Lung (tissue), 12 donors: ENCODE data around the gene GALNT10. TPM values are rescaled to one million over a fixed set of nuclear protein-coding genes. Genes with fewer than 3 reads are reported as not detected.

Experiments
- ATAC-seq: fragments of 200-7000 bp; cut with Tn5 transposase; one replicate; pipeline ENCODE4 v1.9.1; 2020; ENCODE audit warnings: moderate number of reproducible peaks; ENCODE audit not compliant: insufficient read depth, low FRiP score
- DNase-seq, 3 donors: peaks; one replicate each; pipeline ENCODE4 v3.0.0-alpha.2; 2013 to 2017
- H3K27ac ChIP-seq, 2 donors: one replicate each; pipeline ENCODE4 v1.5.1; 2013; ENCODE audit warnings: mild to moderate bottlenecking in 2 of 2, moderate library complexity in 2 of 2, control low read depth in 1 of 2, inconsistent platforms in 1 of 2, low read depth in 1 of 2, low read length in 1 of 2
- H3K27me3 ChIP-seq, 3 donors: one replicate each; pipeline ENCODE4 v1.5.1; 2013; ENCODE audit warnings: low read length in 2 of 3; ENCODE audit not compliant: control insufficient read depth in 3 of 3, insufficient read depth in 3 of 3
- H3K36me3 ChIP-seq, 4 donors: one replicate each; pipeline ENCODE4 v1.5.1; 2013; ENCODE audit warnings: low read length in 4 of 4, mild to moderate bottlenecking in 1 of 4, moderate library complexity in 1 of 4; ENCODE audit not compliant: control insufficient read depth in 4 of 4, insufficient read depth in 4 of 4
- H3K4me1 ChIP-seq, 5 donors: one replicate each; pipeline ENCODE4 v1.5.1; 2013; ENCODE audit warnings: low read length in 5 of 5, mild to moderate bottlenecking in 2 of 5, moderate library complexity in 1 of 5; ENCODE audit not compliant: control insufficient read depth in 5 of 5, insufficient read depth in 5 of 5
- H3K4me3 ChIP-seq: one replicate; pipeline ENCODE4 v1.5.1; 2013; ENCODE audit warnings: mild to moderate bottlenecking, control low read depth, moderate library complexity
- H3K9ac ChIP-seq, 2 donors: one replicate each; pipeline ENCODE4 v1.5.1; 2013; ENCODE audit warnings: low read length in 2 of 2, control low read depth in 1 of 2; ENCODE audit not compliant: insufficient read depth in 1 of 2
- H3K9me3 ChIP-seq, 4 donors: one replicate each; pipeline ENCODE4 v1.5.1; 2013; ENCODE audit warnings: low read length in 3 of 4, mild to moderate bottlenecking in 1 of 4, moderate library complexity in 1 of 4; ENCODE audit not compliant: control insufficient read depth in 4 of 4, insufficient read depth in 3 of 4
- WGBS, 2 donors: extraction: QIAGEN DNeasy Blood & Tissue Kit; methylation state at CpG; one replicate each; pipeline ENCODE4 v1.1.7; 2013; 5-methylcytosine and 5-hydroxymethylcytosine counted together
- polyA plus RNA-seq, 2 donors: library from polyadenylated mRNA; stranded (reverse); fragments of 200-250 nt; gene quantifications; one replicate each; pipeline ENCODE4 v1.2.1, GENCODE V29; 2013
- total RNA-seq, 2 donors: library from RNA; depleted of rRNA in 1 of 2; stranded (reverse); fragments of >200 nt in 1 of 2; gene quantifications; one replicate each; pipeline ENCODE4 v1.2.1, GENCODE V29; 2014 to 2021
- TF ChIP-seq, protein P1 (sequence below): IDR thresholded peaks from 2 replicates; pipeline ENCODE4 v1.5.1; 2012; ENCODE audit warnings: mild to moderate bottlenecking; ENCODE audit errors: control extremely low read depth, extremely low read depth
- donor health status: control.
- donor health status: control.
- donor health status: Bipolar disorder and iron deficiency.
- donor health status: healthy.
- donor health status: DM: yes; HTN: yes; CAD: no.

The GALNT10 gene
- total and polyA plus RNA-seq, 4 donors = 9.0 to 70.2 (median 22.0) TPM

DNA sequence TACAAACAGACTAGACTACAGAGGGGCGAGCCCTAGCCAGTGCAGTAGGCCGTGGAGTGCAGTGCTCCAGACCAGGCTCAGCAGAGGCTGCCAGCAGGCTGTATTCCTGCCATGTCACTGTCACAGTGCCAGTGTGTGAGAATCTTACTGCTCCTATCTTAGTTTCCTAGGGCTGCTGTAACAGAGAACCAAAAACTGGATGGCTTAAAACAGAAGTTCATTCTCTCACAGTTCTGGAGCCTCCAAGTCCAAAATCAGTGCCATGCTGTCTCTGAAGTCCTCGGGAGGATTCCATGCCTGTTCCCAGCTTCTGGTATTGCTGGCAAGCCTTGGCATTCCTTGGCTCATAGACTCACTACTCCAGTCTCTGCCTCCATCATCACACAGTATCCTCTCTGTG, 180.3 kb downstream of the GALNT10 start:
- Histone ChIP-seq H3K27ac (no peak overlapping the region), H3K4me1 (peaks cover 2 to 13% (median 4%) of the 10 kb centered on the region in 5 donors), H3K4me3 (no peak overlapping the region), H3K27me3 (no peaks in the 10 kb centered on the region), H3K36me3 (peaks cover 0 to 2% (median 0%) of the 10 kb centered on the region in 4 donors), H3K9ac (no peak overlapping the region), H3K9me3 (no peaks in the 10 kb centered on the region)
- ATAC-seq (no peak), DNase-seq (no peak)
- 82 to 88% methylated on average over 3 of the region's 3 CpGs for WGBS, 2 donors
- TF ChIP-seq, protein P1, sequence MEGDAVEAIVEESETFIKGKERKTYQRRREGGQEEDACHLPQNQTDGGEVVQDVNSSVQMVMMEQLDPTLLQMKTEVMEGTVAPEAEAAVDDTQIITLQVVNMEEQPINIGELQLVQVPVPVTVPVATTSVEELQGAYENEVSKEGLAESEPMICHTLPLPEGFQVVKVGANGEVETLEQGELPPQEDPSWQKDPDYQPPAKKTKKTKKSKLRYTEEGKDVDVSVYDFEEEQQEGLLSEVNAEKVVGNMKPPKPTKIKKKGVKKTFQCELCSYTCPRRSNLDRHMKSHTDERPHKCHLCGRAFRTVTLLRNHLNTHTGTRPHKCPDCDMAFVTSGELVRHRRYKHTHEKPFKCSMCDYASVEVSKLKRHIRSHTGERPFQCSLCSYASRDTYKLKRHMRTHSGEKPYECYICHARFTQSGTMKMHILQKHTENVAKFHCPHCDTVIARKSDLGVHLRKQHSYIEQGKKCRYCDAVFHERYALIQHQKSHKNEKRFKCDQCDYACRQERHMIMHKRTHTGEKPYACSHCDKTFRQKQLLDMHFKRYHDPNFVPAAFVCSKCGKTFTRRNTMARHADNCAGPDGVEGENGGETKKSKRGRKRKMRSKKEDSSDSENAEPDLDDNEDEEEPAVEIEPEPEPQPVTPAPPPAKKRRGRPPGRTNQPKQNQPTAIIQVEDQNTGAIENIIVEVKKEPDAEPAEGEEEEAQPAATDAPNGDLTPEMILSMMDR = no peak

DNA sequence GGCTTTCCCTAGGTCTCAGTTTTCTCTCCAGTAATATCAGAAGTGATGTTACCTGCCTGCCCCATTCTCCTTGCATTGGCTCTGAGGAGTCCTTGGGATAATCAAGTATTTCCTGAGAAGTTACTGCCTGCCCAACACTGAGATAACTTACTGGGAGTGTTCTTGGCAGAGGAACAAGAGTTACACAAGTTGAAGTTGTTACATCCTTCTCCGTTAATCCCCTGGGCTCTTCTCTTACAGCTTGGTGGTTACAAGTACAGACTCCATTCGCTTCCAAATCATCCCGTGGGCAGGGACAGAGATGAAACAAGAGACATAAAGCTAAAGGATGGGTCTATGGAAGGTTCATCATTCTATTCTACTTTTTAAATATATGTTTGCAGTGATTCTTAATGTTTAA, 181.2 kb downstream of the GALNT10 start:
- Histone ChIP-seq H3K4me3 (no peak overlapping the region), H3K9me3 (no peaks in the 10 kb centered on the region), H3K9ac (no peak overlapping the region), H3K27me3 (no peaks in the 10 kb centered on the region), H3K27ac (no peak overlapping the region), H3K36me3 (peaks cover 0 to 9% (median 0%) of the 10 kb centered on the region in 4 donors), H3K4me1 (peaks cover 2 to 13% (median 4%) of the 10 kb centered on the region in 5 donors)
- DNase-seq (peak in 2 of 3 donors; percentile 44 to 73), ATAC-seq (peak; percentile 72)
- TF ChIP-seq, protein P1 = no peak
- 46 to 52% methylated on average over 3 of the region's 3 CpGs for WGBS, 2 donors

DNA sequence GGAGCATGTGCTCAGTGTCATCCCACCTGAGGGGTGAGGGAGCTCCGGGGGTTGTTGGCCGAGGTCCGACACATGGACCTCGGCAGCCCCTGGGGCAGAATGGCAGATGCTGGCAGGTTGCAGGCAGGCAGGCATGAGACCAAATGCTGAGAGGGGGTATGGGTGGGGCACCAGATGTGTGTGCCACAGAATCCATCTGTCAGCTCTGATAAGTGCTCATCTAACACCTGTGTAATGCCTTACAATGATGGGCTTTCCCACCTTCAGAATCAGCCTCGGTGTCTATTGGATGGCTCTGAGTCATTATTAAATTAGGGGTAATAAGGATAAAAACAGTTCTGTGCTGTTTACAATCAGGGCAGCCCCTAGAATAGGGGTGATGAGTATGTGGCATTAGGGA, 182.1 kb downstream of the GALNT10 start:
- WGBS, 2 donors = 95 to 100% methylated on average over 5 of the region's 5 CpGs
- H3K36me3 ChIP-seq = peaks cover 0 to 15% (median 2%) of the 10 kb centered on the region in 4 donors
- no peak overlapping the region for H3K9ac ChIP-seq
- no peak overlapping the region for H3K4me3 ChIP-seq
- H3K27me3 ChIP-seq = no peaks in the 10 kb centered on the region
- H3K9me3 ChIP-seq = no peaks in the 10 kb centered on the region
- TF ChIP-seq, protein P1 = no peak
- H3K27ac ChIP-seq = no peak overlapping the region
- DNase-seq (no peak), ATAC-seq (no peak)
- H3K4me1 ChIP-seq = peaks cover 2 to 13% (median 4%) of the 10 kb centered on the region in 5 donors

DNA sequence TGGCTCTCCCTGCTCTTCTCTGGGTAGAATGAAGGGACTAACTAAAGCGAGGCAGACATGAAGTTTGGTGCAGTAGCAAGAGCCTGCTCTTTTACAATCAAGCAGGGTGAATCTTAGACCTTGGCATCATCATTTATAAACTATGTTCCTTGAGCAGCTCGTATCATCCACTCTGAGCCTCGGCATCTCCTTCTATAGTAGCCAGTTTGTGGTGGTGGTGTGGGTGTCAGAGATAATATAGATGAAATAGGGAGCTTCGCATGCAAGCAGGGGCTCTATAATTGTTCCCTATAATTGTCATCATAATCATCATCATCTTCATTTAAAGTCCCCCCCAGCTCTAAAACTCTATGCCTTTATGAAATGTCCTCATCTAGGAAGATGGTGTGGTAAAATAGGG, 182.8 kb downstream of the GALNT10 start:
- Histone ChIP-seq H3K9me3 (no peaks in the 10 kb centered on the region), H3K9ac (no peak overlapping the region), H3K27me3 (no peaks in the 10 kb centered on the region), H3K4me3 (no peak overlapping the region), H3K27ac (no peak overlapping the region), H3K36me3 (peaks cover 0 to 17% (median 2%) of the 10 kb centered on the region in 4 donors), H3K4me1 (peaks cover 2 to 10% (median 4%) of the 10 kb centered on the region in 5 donors)
- no peak for ATAC-seq
- WGBS, 2 donors = 97 to 98% methylated on average over 4 of the region's 4 CpGs
- TF ChIP-seq, protein P1 = no peak
- no peak for DNase-seq
